ENCODE data around the gene TCF7L1. TPM values are rescaled to one million over a fixed set of nuclear protein-coding genes. Genes with fewer than 3 reads are reported as not detected.

Gene TCF7L1
- total and polyA plus RNA-seq, 9 of the 15 experiments (the other 6 are each of a cell fraction or from before 2014, with no cell fraction given), result 0.03 to 0.11 (median 0.07) TPM; not detected in 5

GRCh38 chr2:85329181-85329651 is 196.0 kb downstream of the TCF7L1 start (continued):
- TF ChIP-seq CHAMP1 (IDR thresholded peaks at IDR 0.05) (no peak), PCBP2 (IDR thresholded peaks at IDR 0.05; ENCODE audit: low read depth, low read length, poor library complexity, severe bottlenecking) (no peak), SMARCC2 (IDR thresholded peaks at IDR 0.05; ENCODE audit: low read depth) (peak; percentile 82; the same call in 1 of the 2 replicates), ZNF12 (CRISPR knock-in tag; IDR thresholded peaks at IDR 0.05) (no peak), ZNF655 (CRISPR knock-in tag; IDR thresholded peaks at IDR 0.05) (no peak), TAF7 (tag; IDR thresholded peaks at IDR 0.05) (no peak), FOXJ2 (tag; IDR thresholded peaks at IDR 0.05) (no peak), ZNF253 (CRISPR knock-in tag; conservative IDR thresholded peaks at IDR 0.05) (no peak), HDGF (IDR thresholded peaks at IDR 0.05) (no peak), CUX1 (CRISPR knock-in tag; IDR thresholded peaks at IDR 0.05) (no peak; the same call in 1 of the 2 replicates), WHSC1 (IDR thresholded peaks at IDR 0.05; ENCODE audit: low read length) (no peak), POLR2AphosphoS5 (IDR thresholded peaks at IDR 0.05; ENCODE audit: control insufficient read depth, insufficient read depth, low read depth, low read length) (peak; percentile 57; the same call in 1 of the 2 replicates), TCF7 (IDR thresholded peaks at IDR 0.05; ENCODE audit: borderline replicate concordance) (no peak), ZNF57 (CRISPR knock-in tag; IDR thresholded peaks at IDR 0.05) (no peak), TFE3 (CRISPR knock-in tag; IDR thresholded peaks at IDR 0.05) (no peak), MCM2 (IDR thresholded peaks at IDR 0.05; ENCODE audit: low read depth) (no peak), CCNT2 (IDR thresholded peaks at IDR 0.05; ENCODE audit: borderline replicate concordance, extremely low read depth, insufficient read length, low read depth, low read length) (peak; percentile 44), C11orf30 (IDR thresholded peaks at IDR 0.05; ENCODE audit: low read depth) (peak; percentile 97)

Measured in K562 (cell line).